ENCODE results near the gene CHRNA7. TPM values are rescaled to one million over a fixed set of nuclear protein-coding genes. Genes with fewer than 3 reads are reported as not detected.

The CHRNA7 gene
- total and polyA plus RNA-seq, 2 of the 8 experiments (the other 6 are each of a cell fraction or from before 2014, with no cell fraction given) = 7.5 to 11.0 TPM

- WGBS, 2 experiments (ENCODE audit: extremely low coverage in 1 of 2, insufficient coverage in 1 of 2, insufficient read length in 1 of 2, insufficient replicate concordance in 2 of 2, low coverage in 1 of 2, low lambda C conversion rate in 2 of 2, missing lambda C conversion rate in 1 of 2) = 17% methylated on average over 5 of the region's 5 CpGs; no CpG with 5 or more reads in 1 of the 2 experiments
- Histone ChIP-seq H4K20me1 (replicated peaks in 1 of 2; ENCODE audit: control insufficient read depth in 1 of 2, insufficient read depth in 2 of 2, low read length in 2 of 2) (no peaks in the 10 kb centered on the region), H3K4me3 (ENCODE audit: extremely low read depth in 1 of 4, insufficient read depth in 2 of 4, low read depth in 3 of 4, low read length in 4 of 4) (peak overlapping the region; percentile 76 to 87 (median 83); a peak in 7 of 8 replicates), H2BK20ac (ENCODE audit: low read length) (no peak overlapping the region), H3K27ac (ENCODE audit: low read depth, low read length) (no peak overlapping the region), H2AFZ (ENCODE audit: low read length) (no peak overlapping the region), H4K91ac (replicated peaks; ENCODE audit: insufficient read length, low read length) (no peak overlapping the region), H3K36me3 (ENCODE audit: control insufficient read depth in 2 of 4, insufficient read depth in 4 of 4, low read length in 3 of 4) (no peaks in the 10 kb centered on the region), H2BK5ac (ENCODE audit: low read depth, low read length) (no peak overlapping the region), H3K27me3 (replicated peaks in 1 of 4; ENCODE audit: control insufficient read depth in 3 of 4, extremely low read depth in 1 of 4, insufficient read depth in 3 of 4, low read length in 3 of 4) (peaks cover 0 to 15% (median 8%) of the 10 kb centered on the region in 4 experiments; a peak in 3 of 7 replicates), H2AK5ac (ENCODE audit: low read depth, low read length) (no peak overlapping the region), H3K4ac (replicated peaks; ENCODE audit: insufficient read length, low read depth, low read length) (no peak overlapping the region), H3K56ac (replicated peaks; ENCODE audit: insufficient read length, low read depth, low read length) (no peak overlapping the region), H2BK120ac (replicated peaks; ENCODE audit: low read depth, low read length) (no peak overlapping the region), H3K9ac (replicated peaks in 1 of 4; ENCODE audit: extremely low read depth in 1 of 4, low read depth in 3 of 4, low read length in 3 of 4) (no peak overlapping the region), H3K23me2 (ENCODE audit: low read depth, low read length) (peaks cover 18% of the 10 kb centered on the region), H3K79me2 (ENCODE audit: control insufficient read depth in 1 of 2, insufficient read depth in 2 of 2, low read length in 2 of 2) (no peaks in the 10 kb centered on the region), H3K18ac (ENCODE audit: extremely low read depth, low read length) (no peak overlapping the region), H2BK12ac (ENCODE audit: low read depth, low read length) (no peak overlapping the region), H3K4me2 (ENCODE audit: insufficient read depth in 1 of 2, low read depth in 2 of 2, low read length in 2 of 2) (peak overlapping the region; percentile 94 to 95), H3K4me1 (replicated peaks in 1 of 4; ENCODE audit: control insufficient read depth in 3 of 4, insufficient read depth in 4 of 4, low read length in 3 of 4) (peaks cover 0 to 3% (median 0%) of the 10 kb centered on the region in 4 experiments; a peak in 2 of 7 replicates), H4K8ac (ENCODE audit: extremely low read depth, insufficient read depth, low read length) (no peak overlapping the region), H4K5ac (ENCODE audit: insufficient read length, low read depth, low read length) (no peak overlapping the region), H3K9me3 (ENCODE audit: insufficient read depth in 2 of 2, low read depth in 1 of 2, low read length in 1 of 2) (no peaks in the 10 kb centered on the region), H2BK15ac (ENCODE audit: low read length) (no peak overlapping the region), H3K14ac (ENCODE audit: insufficient read length) (no peak overlapping the region), H3K23ac (ENCODE audit: insufficient read length) (no peak overlapping the region), H3K79me1 (ENCODE audit: low read depth, low read length) (no peaks in the 10 kb centered on the region)
- ChIA-PET CTCF (ENCODE audit: partially characterized antibody) (interaction anchor here (0.6 to 2.5 kb wide), 32 partner anchors 8 to 255 kb away, joined by 3 to 52 read pairs (median 4); no protein-coding TSS in a partner anchor), POLR2A (ENCODE audit: partially characterized antibody) (interaction anchor here (1.0 to 1.3 kb wide), 2 partner anchors 51 to 71 kb away, joined by 3 read pairs; no protein-coding TSS in a partner anchor)
- FAIRE-seq (no peak), DNase-seq (ENCODE audit: low read depth in 1 of 2, low spot score in 2 of 2) (peak in 1 of 2 experiments; percentile 64)
- TF ChIP-seq MAFK (IDR thresholded peaks at IDR 0.05; ENCODE audit: low read depth, low read length) (no peak), CTCF (IDR thresholded peaks at IDR 0.05; ENCODE audit: control extremely low read depth in 1 of 3, insufficient read depth in 1 of 3, low read depth in 1 of 3, low read length in 3 of 3) (peak; percentile 66 to 90 (median 69)), SIX5 (IDR thresholded peaks at IDR 0.05; ENCODE audit: low read depth, low read length) (no peak), ASH2L (IDR thresholded peaks at IDR 0.05; ENCODE audit: low read length) (no peak), SIN3A (conservative IDR thresholded peaks at IDR 0.05 in 1 of 2, IDR thresholded peaks at IDR 0.05 in 1 of 2; ENCODE audit: low read depth in 1 of 2, low read length in 2 of 2) (peak in 1 of 2 experiments; percentile 66; a peak in 1 of 4 replicates), RAD21 (IDR thresholded peaks at IDR 0.05 in 1 of 2, conservative IDR thresholded peaks at IDR 0.05 in 1 of 2; ENCODE audit: low read depth in 2 of 2, low read length in 2 of 2) (peak; percentile 44 to 53; a peak in 3 of 4 replicates)
These were observed 1.4 kb upstream of the CHRNA7 start for GRCh38 chr15:32028921-32029320.

All from H1 (cell line).